OCI-LY1 (cell line): ENCODE results near the gene TMPRSS3.

Source experiments
- CTCF ChIP-seq: fragments of 200-600 bp; sonication (generic), shearing (Covaris generic); IDR thresholded peaks from 2 replicates; pipeline ENCODE4 v1.5.1; 2017; ENCODE audit warnings: mild to moderate bottlenecking, antibody characterized with exemption, low read length, moderate library complexity, mixed read lengths
- EZH2 ChIP-seq: fragments of 200-600 bp; sonication (generic), shearing (Covaris generic); IDR thresholded peaks from 2 replicates; pipeline ENCODE4 v1.8.0; 2017; ENCODE audit warnings: borderline replicate concordance, mixed run types, mild to moderate bottlenecking, antibody characterized with exemption, low read length, moderate library complexity, mixed read lengths

GRCh38 chr21:42331660-42332059 lies 64.2 kb downstream of the TMPRSS3 start:
- TF ChIP-seq CTCF (no peak), EZH2 (no peak)
